A549 (cell line): ENCODE data around the gene BCL7B. TPM values are rescaled to one million over a fixed set of nuclear protein-coding genes. Genes with fewer than 3 reads are reported as not detected.
A peak's percentile ranks its signal among the peaks of the same experiment; 100 is the strongest.

Experiments used
- ATAC-seq, 2 experiments: fragments of 200-7000 bp in 1 of 2; fragments of >200 bp in 1 of 2; cut with Nextera tagmentation in 1 of 2; cut with Tn5 transposase in 1 of 2; 3 replicates each; pipeline versions ENCODE4 v1.8.0 to v1.9.1; 2018 to 2020; ENCODE audit warnings: mild to moderate bottlenecking in 1 of 2, moderate library complexity in 1 of 2
- CTCF ChIA-PET: fragments of 300-600 bp; sonication (Branson Sonifier 250); formaldehyde crosslinking; extraction: SDS; loops from one replicate; lab custom pipeline; 2021; ENCODE audit warnings: antibody characterized with exemption, inconsistent platforms; lab: Yijun Ruan, JAX
- POLR2A ChIA-PET: fragments of 350-600 bp; formaldehyde crosslinking; extraction: SDS; loops from one replicate; lab custom pipeline; 2021; ENCODE audit warnings: antibody characterized with exemption, inconsistent platforms; lab: Yijun Ruan, JAX
- DNase-seq, 2 experiments: peaks; one replicate each; pipeline versions ENCODE4 v3.0.0 to v3.0.0-alpha.2; 2011 to 2016; ENCODE audit warnings: low read depth in 1 of 2, low spot score in 1 of 2
- FAIRE-seq: peaks from 2 replicates; lab custom pipeline; 2011; peaks lifted over from hg19 to GRCh38; lab: Jason Lieb, UNC
- H3K27ac ChIP-seq, 2 experiments: fragments of >200 bp; sonication (Bioruptor Twin); formaldehyde crosslinking; 3 replicates each; pipeline ENCODE4 v1.5.1; 2016 to 2017
- H3K4me1 ChIP-seq: fragments of >200 bp; sonication (Bioruptor Twin); formaldehyde crosslinking; 3 replicates; pipeline ENCODE4 v1.6.1; 2016
- H3K4me2 ChIP-seq: fragments of >200 bp; sonication (Bioruptor Twin); formaldehyde crosslinking; 3 replicates; pipeline ENCODE4 v1.6.1; 2016
- H3K4me3 ChIP-seq: fragments of >200 bp; sonication (Bioruptor Twin); formaldehyde crosslinking; 3 replicates; pipeline ENCODE4 v1.5.1; 2016
- H3K9me3 ChIP-seq: fragments of >200 bp; sonication (Bioruptor Twin); formaldehyde crosslinking; 3 replicates; pipeline ENCODE4 v1.6.1; 2016
- BCL3 ChIP-seq: fragments of >200 bp; sonication (Bioruptor Twin); formaldehyde crosslinking; IDR thresholded peaks from 3 replicates; pipeline ENCODE4 v1.6.1; 2016
- CEBPB ChIP-seq, 2 experiments: fragments of >200 bp in 1 of 2; sonication (Bioruptor Twin) in 1 of 2; formaldehyde crosslinking in 1 of 2; IDR thresholded peaks; 2 replicates each; pipeline ENCODE4 v1.6.1; 2012 to 2016
- E2F6 ChIP-seq: IDR thresholded peaks from 2 replicates; pipeline ENCODE4 v1.6.1; 2012; ENCODE audit warnings: low read depth, borderline replicate concordance
- ESRRA ChIP-seq: fragments of 150-350 bp; IDR thresholded peaks from 2 replicates; pipeline ENCODE4 v1.6.1; 2014; ENCODE audit warnings: mild to moderate bottlenecking, low read length, borderline replicate concordance
- FOSL2 ChIP-seq, 2 experiments: fragments of 450-650 bp in 1 of 2; fragments of >200 bp in 1 of 2; sonication (Bioruptor Twin) in 1 of 2; formaldehyde crosslinking; IDR thresholded peaks; 2 replicates each; pipeline versions ENCODE4 v1.5.0 to v1.6.1; 2016 to 2020; ENCODE audit warnings: mild to moderate bottlenecking in 1 of 2, moderate library complexity in 1 of 2
- HEYL ChIP-seq: fragments of 250-450 bp; sonication (Bioruptor Pico); IDR thresholded peaks from 2 replicates; pipeline ENCODE4 v1.8.0; 2021; ENCODE audit warnings: mild to moderate bottlenecking, moderate library complexity
- HOXB13 ChIP-seq: fragments of 250-450 bp; sonication (Bioruptor Pico); IDR thresholded peaks from 2 replicates; pipeline ENCODE4 v1.5.0; 2020; ENCODE audit warnings: low read depth, mild to moderate bottlenecking, moderate library complexity
- KDM1A ChIP-seq: fragments of 200-600 bp; sonication (generic); IDR thresholded peaks from 2 replicates; pipeline ENCODE4 v1.6.1; 2016; ENCODE audit warnings: low read depth, mild to moderate bottlenecking
- KDM5A ChIP-seq: fragments of 200-600 bp; sonication (generic); IDR thresholded peaks from 2 replicates; pipeline ENCODE4 v1.6.1; 2016; ENCODE audit warnings: antibody characterized with exemption, mild to moderate bottlenecking
- MAFK ChIP-seq: fragments of 450-650 bp; IDR thresholded peaks from 2 replicates; pipeline ENCODE4 v1.6.1; 2014; ENCODE audit not compliant: partially characterized antibody
- MAX ChIP-seq: IDR thresholded peaks from 2 replicates; pipeline ENCODE4 v1.6.1; 2012
- MAZ ChIP-seq: fragments of 150-350 bp; IDR thresholded peaks from 2 replicates; pipeline ENCODE4 v1.6.1; 2014; ENCODE audit warnings: antibody characterized with exemption, low read depth, low read length, borderline replicate concordance
- MYC ChIP-seq: IDR thresholded peaks from 2 replicates; pipeline ENCODE4 v1.6.1; 2012; ENCODE audit warnings: mild to moderate bottlenecking, inconsistent platforms, low read length, improper control_type of control experiment, borderline replicate concordance
- RCOR1 ChIP-seq: fragments of 150-350 bp; IDR thresholded peaks from 2 replicates; pipeline ENCODE4 v1.6.1; 2014; ENCODE audit warnings: antibody characterized with exemption, low read length, low read depth
- RFX5 ChIP-seq: fragments of 450-650 bp; IDR thresholded peaks from 2 replicates; pipeline ENCODE4 v1.7.1; 2014; ENCODE audit warnings: antibody characterized with exemption, mild to moderate bottlenecking, moderate library complexity
- RNF2 ChIP-seq: fragments of 200-600 bp; sonication (generic); IDR thresholded peaks from 2 replicates; pipeline ENCODE4 v1.6.1; 2016; ENCODE audit warnings: low read depth, mild to moderate bottlenecking, antibody characterized with exemption, moderate library complexity, borderline replicate concordance
- TFCP2L1 ChIP-seq: fragments of 250-450 bp; sonication (Bioruptor Pico); IDR thresholded peaks from 2 replicates; pipeline ENCODE4 v1.5.0; 2021; ENCODE audit warnings: mild to moderate bottlenecking
- WGBS: methylation state at CpG from one replicate; pipeline ENCODE4 v1.1.6; 2017; ENCODE audit errors: missing lambda C conversion rate; 5-methylcytosine and 5-hydroxymethylcytosine counted together
- polyA plus RNA-seq, 4 experiments: library from polyadenylated mRNA; depleted of rRNA in 3 of 4; stranded (reverse); fragments of >200 nt; fragmentation: RNase III in 1 of 4; extraction: RNeasy Plus Mini Kit Qiagen cat#74134 plus additional on column Dnase treatment in 1 of 4; gene quantifications; 2 replicates in 3 of 4; 3 replicates in 1 of 4; pipeline ENCODE4 v1.2.3, GENCODE V29; 2011 to 2017

Gene BCL7B
- polyA plus RNA-seq, 2 of the 4 experiments (the other 2 are of a cell fraction): 52.3 to 62.5 TPM

GRCh38 chr7:73565675-73566340 lies 8.3 kb upstream of the BCL7B start (continued):
- TF ChIP-seq RCOR1: no peak
- TF ChIP-seq BCL3: no peak
- TF ChIP-seq HOXB13: no peak
- no peak for TF ChIP-seq ESRRA
- TF ChIP-seq TFCP2L1 (CRISPR knock-in tag): no peak
- TF ChIP-seq HEYL (CRISPR knock-in tag): no peak
- no peak for TF ChIP-seq KDM5A
- no peak for TF ChIP-seq CEBPB (IDR thresholded peaks at IDR 0.05)

- WGBS: 59% methylated on average over 11 of the region's 11 CpGs
- H3K27ac ChIP-seq: peak overlapping the region; percentile 36 to 78; a peak in 4 of 6 replicates
- POLR2A ChIA-PET: interaction anchor here (1.1 to 1.6 kb wide), 2 partner anchors 18 to 38 kb away, joined by 6 to 18 read pairs; partner anchors contain the start of genes BAZ1B and TBL2
- H3K4me1 ChIP-seq: peaks cover 25% of the 10 kb centered on the region
- H3K4me2 ChIP-seq: peak overlapping the region; percentile 38
- CTCF ChIA-PET: interaction anchor here (1.0 to 2.4 kb wide), 5 partner anchors 7 to 176 kb away, joined by 3 to 7 read pairs (median 3); no protein-coding TSS in a partner anchor
- no peak for FAIRE-seq
- no peaks in the 10 kb centered on the region for H3K9me3 ChIP-seq
- TF ChIP-seq FOSL2 (IDR thresholded peaks at IDR 0.05) (no peak), FOSL2 (CRISPR knock-in tag; IDR thresholded peaks at IDR 0.05) (peak; percentile 65), CEBPB (IDR thresholded peaks at IDR 0.05) (no peak), MAX (peak; percentile 48), MAFK (peak; percentile 71), RFX5 (no peak)
- peak; percentile 62 to 67 for DNase-seq
- peak; percentile 46 to 50; a peak in 5 of 6 replicates for ATAC-seq
- H3K4me3 ChIP-seq: no peak overlapping the region
Observed at GRCh38 chr7:73560109-73560835, 2.8 kb upstream of the BCL7B start.

GRCh38 chr7:73557108-73557396 lies 438 bp downstream of the BCL7B start:
- ChIA-PET POLR2A (interaction anchor here (0.7 to 2.5 kb wide), 7 partner anchors 9 to 150 kb away, joined by 4 to 16 read pairs (median 5); partner anchors contain the start of genes BAZ1B, MLXIPL and TBL2), CTCF (interaction anchor here (1.4 to 1.7 kb wide), 2 partner anchors 169 to 177 kb away, joined by 4 to 5 read pairs; no protein-coding TSS in a partner anchor)
- peak; percentile 92 to 93 for DNase-seq
- no peak for FAIRE-seq
- Histone ChIP-seq H3K4me2 (peak overlapping the region; percentile 95), H3K9me3 (no peaks in the 10 kb centered on the region), H3K4me3 (peak overlapping the region; percentile 90), H3K4me1 (peaks cover 25% of the 10 kb centered on the region), H3K27ac (peak overlapping the region; percentile 99)
- TF ChIP-seq MAZ: 0 out of 2 replicates have a peak, but pooled peaks have one; percentile 30
- TF ChIP-seq KDM1A: no peak
- 0 out of 2 replicates have a peak, but pooled peaks have one; percentile 18 for TF ChIP-seq E2F6
- TF ChIP-seq RNF2: no peak
- TF ChIP-seq MYC: 0 out of 2 replicates have a peak, but pooled peaks have one; percentile 48
- peak; percentile 89 to 94 for ATAC-seq
- no CpG with 5 or more reads among the region's 36 CpGs for WGBS
